ENCODE results near the gene FGFR1OP2. TPM values are rescaled to one million over a fixed set of nuclear protein-coding genes. Genes with fewer than 3 reads are reported as not detected.
A peak's percentile ranks its signal among the peaks of the same experiment; 100 is the strongest.
"Not testable (repeated sequence)": the region's sequence is repeated elsewhere in the genome, so short reads cannot be mapped to it uniquely, and the experiment has no call there.

The FGFR1OP2 gene
- 87.3 TPM for polyA plus RNA-seq (ENCODE audit: insufficient read length)
- long read RNA-seq, donor 1, transcript FGFR1OP2-202 (6 exons, 2,790 nt), result minor isoform, 7 of 113 reads
- long read RNA-seq, donor 1, transcript FGFR1OP2-206 (5 exons, 956 nt), result minor isoform, 7 of 113 reads
- long read RNA-seq, donor 1, transcript FGFR1OP2-201 (7 exons, 2,924 nt), result major isoform, 9 of 113 reads
- long read RNA-seq, donor 1, partial matches to known transcripts, result 85 of 113 reads
- long read RNA-seq, donor 1, other reads (novel, unspliced or antisense), result 0 of 113 reads
- long read RNA-seq, donor 2, transcript FGFR1OP2-203 (4 exons, 865 nt), result major isoform, 11 of 22 reads
- long read RNA-seq, donor 2, transcript FGFR1OP2-201 (7 exons, 2,924 nt), result minor isoform, 6 of 22 reads
- long read RNA-seq, donor 2, partial matches to known transcripts, result 0 of 22 reads
- long read RNA-seq, donor 2, other reads (novel, unspliced or antisense), result 0 of 22 reads
- long read RNA-seq, donor 3, transcript FGFR1OP2-201 (7 exons, 2,924 nt), result major isoform, 7 of 21 reads
- long read RNA-seq, donor 3, transcript FGFR1OP2-203 (4 exons, 865 nt), result minor isoform, 6 of 21 reads
- long read RNA-seq, donor 3, partial matches to known transcripts, result 0 of 21 reads
- long read RNA-seq, donor 3, other reads (novel, unspliced or antisense), result 0 of 21 reads
- long read RNA-seq, donor 4, result 0 reads
- long read RNA-seq, donor 5, transcript FGFR1OP2-201 (7 exons, 2,924 nt), result major isoform, 10 of 25 reads
- long read RNA-seq, donor 5, transcript FGFR1OP2-206 (5 exons, 956 nt), result minor isoform, 6 of 25 reads
- long read RNA-seq, donor 5, partial matches to known transcripts, result 0 of 25 reads
- long read RNA-seq, donor 5, other reads (novel, unspliced or antisense), result 0 of 25 reads
- long read RNA-seq, donor 6, transcript FGFR1OP2-201 (7 exons, 2,924 nt), result minor isoform, 6 of 33 reads
- long read RNA-seq, donor 6, transcript FGFR1OP2-202 (6 exons, 2,790 nt), result major isoform, 8 of 33 reads
- long read RNA-seq, donor 6, partial matches to known transcripts, result 8 of 33 reads
- long read RNA-seq, donor 6, other reads (novel, unspliced or antisense), result 8 of 33 reads
- long read RNA-seq, donor 7, transcript FGFR1OP2-203 (4 exons, 865 nt), result major isoform, 10 of 121 reads
- long read RNA-seq, donor 7, transcript FGFR1OP2-201 (7 exons, 2,924 nt), result minor isoform, 7 of 121 reads
- long read RNA-seq, donor 7, transcript FGFR1OP2-204 (2 exons, 2,945 nt), result major isoform, 10 of 121 reads
- long read RNA-seq, donor 7, transcript FGFR1OP2-202 (6 exons, 2,790 nt), result minor isoform, 9 of 121 reads
- long read RNA-seq, donor 7, partial matches to known transcripts, result 81 of 121 reads
- long read RNA-seq, donor 7, other reads (novel, unspliced or antisense), result 0 of 121 reads
- long read RNA-seq, donor 8, transcript FGFR1OP2-203 (4 exons, 865 nt), result major isoform, 6 of 10 reads
- long read RNA-seq, donor 8, partial matches to known transcripts, result 0 of 10 reads
- long read RNA-seq, donor 8, other reads (novel, unspliced or antisense), result 0 of 10 reads

- peak; percentile 100 for DNase-seq
Observed at GRCh38 chr12:26937863-26938700, at the start of gene FGFR1OP2, which contains the start of gene INTS13. TSS of gene FGFR1OP2 (plus strand) at chr12:26938470. CDS start at chr12:26954159, 15,689 bp downstream. TSS of gene INTS13 (minus strand) at chr12:26937981. CDS start at chr12:26936803, 1,178 bp downstream.

- no peak for DNase-seq
Observed at GRCh38 chr12:26890784-26891183, 47.5 kb upstream of the FGFR1OP2 start.

GRCh38 chr12:26891704-26892103 lies 46.6 kb upstream of the FGFR1OP2 start:
- DNase-seq, result no peak

- no peak for DNase-seq
Observed at GRCh38 chr12:26895672-26896071, 42.6 kb upstream of the FGFR1OP2 start.

DNA sequence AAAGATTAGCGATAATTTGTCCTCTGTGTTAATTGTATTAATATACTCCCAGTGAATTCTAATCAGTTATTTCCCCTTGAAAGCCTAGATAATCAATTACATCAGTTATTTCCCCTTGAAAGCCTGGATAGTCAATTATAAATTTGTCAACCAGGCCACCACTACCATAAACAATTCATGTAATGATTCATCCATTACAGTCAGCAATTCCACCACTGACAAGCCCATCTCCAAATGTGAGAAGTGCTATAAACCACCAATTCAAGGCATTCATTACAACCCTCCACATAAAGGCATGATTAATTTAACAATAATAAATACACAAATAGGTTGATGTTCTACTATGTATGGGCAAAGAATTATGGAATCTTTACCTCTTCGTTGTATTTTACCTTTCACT lies 41.4 kb upstream of the FGFR1OP2 start:
- no peak for DNase-seq

DNA sequence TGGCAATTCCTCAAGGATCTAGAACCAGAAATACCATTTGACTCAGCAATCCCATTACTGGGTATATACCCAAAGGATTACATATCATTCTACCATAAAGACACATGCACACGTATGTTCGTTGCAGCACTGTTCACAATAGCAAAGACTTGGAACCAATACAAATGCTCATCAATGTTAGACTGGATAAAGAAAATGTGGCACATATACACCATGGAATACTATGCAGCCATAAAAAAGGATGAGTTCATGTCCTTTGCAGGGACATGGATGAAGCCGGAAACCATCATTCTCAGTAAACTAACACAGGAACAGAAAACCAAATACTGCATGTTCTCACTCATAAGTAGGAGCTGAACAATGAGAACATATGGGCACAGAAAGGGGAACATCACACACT lies 34.9 kb upstream of the FGFR1OP2 start:
- not testable (repeated sequence) for DNase-seq

- no peak for DNase-seq
Observed at GRCh38 chr12:26906024-26906423, 32.2 kb upstream of the FGFR1OP2 start.

GRCh38 chr12:26906704-26907103 lies 31.6 kb upstream of the FGFR1OP2 start:
- no peak for DNase-seq

GRCh38 chr12:26918321-26919215 lies 19.7 kb upstream of the FGFR1OP2 start:
- no peak for DNase-seq

- DNase-seq, result no peak
Observed at GRCh38 chr12:26919216-26919555, 19.1 kb upstream of the FGFR1OP2 start.

GRCh38 chr12:26921886-26922285 lies 16.4 kb upstream of the FGFR1OP2 start:
- DNase-seq, result no peak

- no peak for DNase-seq
Observed at GRCh38 chr12:26928661-26929060, 9.6 kb upstream of the FGFR1OP2 start.

- no peak for DNase-seq
Observed at GRCh38 chr12:26929590-26929989, 8.7 kb upstream of the FGFR1OP2 start.

DNA sequence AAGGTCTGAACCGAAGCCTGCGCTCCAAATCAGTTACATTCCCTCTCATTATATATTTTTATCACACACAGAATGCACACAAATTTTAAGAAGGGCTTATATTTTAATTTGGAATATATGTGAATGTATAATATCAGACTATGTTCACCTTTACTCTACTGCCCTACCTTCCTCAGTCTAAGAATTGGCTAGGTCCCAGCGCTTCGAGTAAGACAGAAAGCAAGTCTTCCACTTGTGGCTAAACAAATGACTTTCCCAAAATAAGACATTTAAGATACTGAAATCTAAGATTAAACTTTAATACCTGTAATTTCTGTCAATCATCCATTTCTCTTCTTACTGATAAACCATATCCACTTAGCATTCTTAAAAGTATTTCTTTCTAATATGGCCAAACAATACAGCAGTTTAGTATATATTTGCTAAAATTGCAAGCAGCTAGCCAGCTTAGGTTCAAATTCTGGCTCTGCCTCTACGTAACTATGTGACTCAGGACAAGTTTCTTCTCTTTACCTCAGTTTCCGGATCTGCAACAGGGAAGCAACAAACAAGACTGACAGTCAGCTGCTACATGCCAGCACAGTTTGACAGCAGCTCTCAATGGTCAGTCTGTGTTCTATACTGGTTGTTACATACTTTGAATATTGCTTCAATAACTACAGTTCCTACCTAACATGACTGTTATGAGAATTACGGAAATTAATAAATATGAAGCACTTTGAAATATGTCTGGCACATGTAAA lies 2.5 kb upstream of the FGFR1OP2 start:
- DNase-seq, result no peak

GRCh38 chr12:26936559-26937442 lies 1.5 kb upstream of the FGFR1OP2 start:
- DNase-seq, result no peak

DNA sequence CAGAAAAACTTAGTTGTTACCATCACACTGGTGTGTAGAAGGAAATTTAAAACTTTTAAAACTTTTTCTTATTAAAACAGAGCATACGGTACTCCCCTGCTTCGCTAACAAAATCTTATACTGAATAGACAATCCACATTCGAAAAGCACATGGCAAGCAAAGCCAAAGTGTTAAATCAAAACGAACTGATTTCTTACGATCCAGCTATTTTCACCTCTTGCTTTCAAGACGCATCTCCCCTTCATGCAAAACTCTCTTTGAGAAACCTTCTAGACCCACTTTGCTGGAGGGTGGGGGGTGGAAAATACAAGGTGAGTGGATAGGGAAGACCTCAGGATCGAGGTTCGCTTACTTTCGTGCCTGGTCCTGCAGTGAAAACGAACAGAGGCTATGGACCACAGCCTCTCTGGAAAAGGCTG lies 817 bp upstream of the FGFR1OP2 start:
- DNase-seq, result no peak

GRCh38 chr12:26938701-26939062 lies 412 bp downstream of the FGFR1OP2 start:
- DNase-seq, result no peak
